ENCODE measurements around the gene KIF6. TPM values are rescaled to one million over a fixed set of nuclear protein-coding genes. Genes with fewer than 3 reads are reported as not detected.

The KIF6 gene
- total and polyA plus RNA-seq, 4 donors: 1.1 to 7.8 (median 4.5) TPM

DNA sequence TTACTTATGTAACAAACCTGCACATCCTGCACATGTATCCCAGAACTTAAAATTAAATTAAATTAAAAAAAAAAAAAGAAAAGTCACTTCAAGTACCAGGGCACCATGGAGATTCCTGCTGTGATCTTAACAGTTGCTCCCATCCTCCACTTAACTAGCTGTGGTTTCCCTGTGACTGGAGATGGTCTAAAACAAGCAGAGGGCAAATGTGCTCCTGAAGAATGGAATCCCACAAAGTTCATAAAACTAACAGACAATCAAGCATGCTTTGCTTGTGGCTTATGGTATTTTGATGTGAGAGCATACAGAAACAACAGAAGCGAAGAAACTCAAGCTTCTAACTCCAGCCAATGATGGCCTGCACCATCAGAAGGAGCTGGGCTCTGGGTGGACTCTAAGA lies 249.1 kb downstream of the KIF6 start:
- 95 to 100% methylated on average over 1 of the region's 1 CpG for WGBS, 2 donors
- peaks cover 0 to 1% (median 0%) of the 10 kb centered on the region in 4 donors for H3K9me3 ChIP-seq (ENCODE audit: control insufficient read depth in 4 of 4, insufficient read depth in 3 of 4, low read length in 3 of 4)
- H3K36me3 ChIP-seq (ENCODE audit: control insufficient read depth in 4 of 4, insufficient read depth in 4 of 4, low read length in 4 of 4): no peaks in the 10 kb centered on the region
- DNase-seq (no peak), ATAC-seq (ENCODE audit: insufficient read depth, low FRiP score) (no peak)
- H3K4me3 ChIP-seq: no peak overlapping the region
- H3K27ac ChIP-seq (ENCODE audit: low read depth in 1 of 2, low read length in 1 of 2): no peak overlapping the region
- no peak overlapping the region for H3K9ac ChIP-seq (ENCODE audit: insufficient read depth in 1 of 2, low read length in 2 of 2)
- no peaks in the 10 kb centered on the region for H3K27me3 ChIP-seq (ENCODE audit: control insufficient read depth in 3 of 3, insufficient read depth in 3 of 3, low read length in 2 of 3)
- peaks cover 0 to 10% (median 7%) of the 10 kb centered on the region in 5 donors for H3K4me1 ChIP-seq (ENCODE audit: control insufficient read depth in 5 of 5, insufficient read depth in 5 of 5, low read length in 5 of 5)
- TF ChIP-seq, protein P1, sequence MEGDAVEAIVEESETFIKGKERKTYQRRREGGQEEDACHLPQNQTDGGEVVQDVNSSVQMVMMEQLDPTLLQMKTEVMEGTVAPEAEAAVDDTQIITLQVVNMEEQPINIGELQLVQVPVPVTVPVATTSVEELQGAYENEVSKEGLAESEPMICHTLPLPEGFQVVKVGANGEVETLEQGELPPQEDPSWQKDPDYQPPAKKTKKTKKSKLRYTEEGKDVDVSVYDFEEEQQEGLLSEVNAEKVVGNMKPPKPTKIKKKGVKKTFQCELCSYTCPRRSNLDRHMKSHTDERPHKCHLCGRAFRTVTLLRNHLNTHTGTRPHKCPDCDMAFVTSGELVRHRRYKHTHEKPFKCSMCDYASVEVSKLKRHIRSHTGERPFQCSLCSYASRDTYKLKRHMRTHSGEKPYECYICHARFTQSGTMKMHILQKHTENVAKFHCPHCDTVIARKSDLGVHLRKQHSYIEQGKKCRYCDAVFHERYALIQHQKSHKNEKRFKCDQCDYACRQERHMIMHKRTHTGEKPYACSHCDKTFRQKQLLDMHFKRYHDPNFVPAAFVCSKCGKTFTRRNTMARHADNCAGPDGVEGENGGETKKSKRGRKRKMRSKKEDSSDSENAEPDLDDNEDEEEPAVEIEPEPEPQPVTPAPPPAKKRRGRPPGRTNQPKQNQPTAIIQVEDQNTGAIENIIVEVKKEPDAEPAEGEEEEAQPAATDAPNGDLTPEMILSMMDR (IDR thresholded peaks at IDR 0.05; ENCODE audit: control extremely low read depth, extremely low read depth): no peak

DNA sequence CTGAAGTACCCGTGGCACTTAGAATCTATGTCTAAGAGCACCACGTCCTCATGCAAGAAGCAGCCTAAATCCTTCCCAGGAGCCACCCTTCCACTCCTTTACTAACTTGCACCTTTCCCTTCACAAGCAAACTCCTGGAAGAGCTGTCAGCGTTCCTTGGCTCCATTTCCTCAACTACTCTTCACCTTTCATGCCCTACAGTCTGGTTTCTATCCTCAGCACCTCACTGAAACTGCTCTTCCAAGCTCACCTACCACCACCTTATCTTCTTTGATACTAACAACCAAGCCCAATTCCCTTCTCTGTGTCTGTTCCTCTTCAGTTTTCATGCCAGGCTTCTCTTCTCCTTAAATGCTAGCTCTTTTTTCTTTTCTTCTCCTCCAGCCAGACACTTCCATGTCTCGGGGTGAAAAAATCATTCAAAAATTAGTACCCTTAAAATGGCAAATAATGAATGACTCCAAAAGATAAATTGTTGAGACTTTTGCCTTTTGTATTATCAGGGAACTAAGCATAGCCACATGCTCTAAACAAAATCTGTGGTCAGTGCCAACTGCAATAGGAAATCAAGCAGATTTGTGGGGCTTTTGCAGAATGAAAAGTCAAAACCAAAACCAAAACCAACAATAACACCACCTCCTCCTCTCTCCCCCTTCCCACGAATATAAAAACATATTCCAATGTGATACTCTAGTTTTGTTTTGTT lies 253.1 kb downstream of the KIF6 start:
- Histone ChIP-seq H3K36me3 (ENCODE audit: control insufficient read depth in 4 of 4, insufficient read depth in 4 of 4, low read length in 4 of 4) (no peaks in the 10 kb centered on the region), H3K4me1 (ENCODE audit: control insufficient read depth in 5 of 5, insufficient read depth in 5 of 5, low read length in 5 of 5) (peaks cover 0 to 16% (median 7%) of the 10 kb centered on the region in 5 donors), H3K9me3 (ENCODE audit: control insufficient read depth in 4 of 4, insufficient read depth in 3 of 4, low read length in 3 of 4) (peaks cover 0 to 1% (median 0%) of the 10 kb centered on the region in 4 donors), H3K9ac (ENCODE audit: insufficient read depth in 1 of 2, low read length in 2 of 2) (peak overlapping the region in 1 of 2 donors; percentile 30), H3K4me3 (no peak overlapping the region), H3K27ac (ENCODE audit: low read depth in 1 of 2, low read length in 1 of 2) (no peak overlapping the region), H3K27me3 (ENCODE audit: control insufficient read depth in 3 of 3, insufficient read depth in 3 of 3, low read length in 2 of 3) (no peaks in the 10 kb centered on the region)
- peak in 2 of 3 donors; percentile 65 to 76 for DNase-seq
- no peak for ATAC-seq (ENCODE audit: insufficient read depth, low FRiP score)
- WGBS, 2 donors: 59 to 61% methylated on average over 5 of the region's 5 CpGs
- TF ChIP-seq, protein P1 (IDR thresholded peaks at IDR 0.05; ENCODE audit: control extremely low read depth, extremely low read depth): no peak

DNA sequence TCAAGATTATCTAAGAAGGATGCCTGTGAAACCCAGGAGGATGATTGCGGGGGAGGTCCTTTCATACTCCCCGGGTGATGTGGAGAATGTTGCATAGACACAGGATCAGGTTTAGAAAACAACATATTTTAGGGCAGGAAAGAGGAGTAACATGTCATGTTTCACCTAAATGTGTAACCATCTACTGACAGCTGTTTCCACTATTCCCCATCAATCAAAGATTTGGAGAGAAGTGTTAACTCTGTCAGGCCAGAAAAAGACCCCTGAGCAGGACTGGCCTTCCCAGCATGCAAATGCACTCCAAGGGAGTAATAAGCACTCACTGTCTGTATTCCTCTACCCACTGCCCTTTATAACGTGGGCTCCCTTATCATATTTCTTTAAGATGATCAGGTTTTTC lies 254.7 kb downstream of the KIF6 start:
- no peaks in the 10 kb centered on the region for H3K36me3 ChIP-seq (ENCODE audit: control insufficient read depth in 4 of 4, insufficient read depth in 4 of 4, low read length in 4 of 4)
- peaks cover 0 to 16% (median 7%) of the 10 kb centered on the region in 5 donors for H3K4me1 ChIP-seq (ENCODE audit: control insufficient read depth in 5 of 5, insufficient read depth in 5 of 5, low read length in 5 of 5)
- DNase-seq (peak in 1 of 3 donors; percentile 9), ATAC-seq (ENCODE audit: insufficient read depth, low FRiP score) (no peak)
- WGBS, 2 donors: 85 to 90% methylated on average over 3 of the region's 3 CpGs
- H3K27me3 ChIP-seq (ENCODE audit: control insufficient read depth in 3 of 3, insufficient read depth in 3 of 3, low read length in 2 of 3): no peaks in the 10 kb centered on the region
- TF ChIP-seq, protein P1 (IDR thresholded peaks at IDR 0.05; ENCODE audit: control extremely low read depth, extremely low read depth): no peak
- H3K27ac ChIP-seq (ENCODE audit: low read depth in 1 of 2, low read length in 1 of 2): no peak overlapping the region
- peaks cover 0 to under 1% (median 0%) of the 10 kb centered on the region in 4 donors for H3K9me3 ChIP-seq (ENCODE audit: control insufficient read depth in 4 of 4, insufficient read depth in 3 of 4, low read length in 3 of 4)
- no peak overlapping the region for H3K9ac ChIP-seq (ENCODE audit: insufficient read depth in 1 of 2, low read length in 2 of 2)
- H3K4me3 ChIP-seq: no peak overlapping the region

Measured in lung (tissue), 12 donors.